Left ventricle myocardium superior (tissue), 1 donor: ENCODE measurements around the gene HSF2BP. TPM values are rescaled to one million over a fixed set of nuclear protein-coding genes. Genes with fewer than 3 reads are reported as not detected.
"Not testable (repeated sequence)": the region's sequence is repeated elsewhere in the genome, so short reads cannot be mapped to it uniquely, and the experiment has no call there.

Experiments used
- ATAC-seq: fragments of 200-7000 bp; cut with Tn5 transposase; one replicate; pipeline ENCODE4 v1.9.1; 2020; ENCODE audit warnings: mild to moderate bottlenecking, moderate library complexity
- DNase-seq: peaks from one replicate; pipeline ENCODE4 v3.0.0-alpha.2; 2020
- intact Hi-C: fragments of 100-400 bp; cut with micrococcal nuclease; formaldehyde crosslinking; loops from one replicate; pipeline ENCODE4 v1.11.0; 2022
- total RNA-seq: library from RNA; stranded (reverse); fragmentation: NEBNext Ultra II Directional; extraction: Animal tissue kit (Norgen Biotek cat#: 25700); gene quantifications from one replicate; pipeline ENCODE4 v1.2.1, GENCODE V29; 2021
- donor health status: DM: no; HTN: yes; CAD: no; lungs with severe emphysema.

The HSF2BP gene
- total RNA-seq, 1 donor from 2014 or later: not detected

DNA sequence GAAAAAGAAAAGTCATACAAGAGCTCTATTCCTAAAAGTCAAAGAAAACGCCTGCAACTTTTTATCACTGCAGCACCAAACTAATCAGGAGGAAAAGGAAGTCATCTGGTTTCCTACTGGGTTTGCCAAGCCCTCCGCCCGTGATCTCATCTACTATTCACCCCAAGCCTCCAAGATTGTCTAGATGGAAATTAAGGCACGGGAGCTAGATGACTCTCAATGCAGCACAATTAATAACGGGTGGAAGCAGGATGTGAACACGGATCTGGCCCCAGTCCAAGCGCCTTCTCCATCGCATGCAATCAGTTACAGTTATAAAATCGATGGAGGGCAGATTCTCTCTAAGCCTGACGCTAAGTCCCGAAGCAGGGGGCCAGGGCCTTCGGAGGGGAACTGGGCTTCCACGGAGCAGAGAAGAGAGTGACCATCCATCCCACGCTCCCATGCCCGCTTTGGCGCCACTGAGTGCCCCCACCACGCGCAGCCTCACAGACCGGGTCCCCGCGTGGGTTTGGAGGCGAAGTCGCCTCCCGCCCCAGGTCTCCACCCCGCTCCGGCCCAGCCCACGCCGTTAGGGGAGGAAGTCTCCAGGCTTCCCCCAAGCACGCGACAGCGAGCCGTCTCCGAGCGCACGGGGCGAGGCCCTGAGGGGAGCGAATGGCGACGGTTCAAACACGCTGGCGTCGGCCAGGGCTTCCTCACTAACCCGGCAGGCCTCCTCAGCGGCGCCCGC, 1.8 kb downstream of the HSF2BP start:
- intact Hi-C loops: no loop called here
- DNase-seq: peak; percentile 45
- no peak for ATAC-seq

DNA sequence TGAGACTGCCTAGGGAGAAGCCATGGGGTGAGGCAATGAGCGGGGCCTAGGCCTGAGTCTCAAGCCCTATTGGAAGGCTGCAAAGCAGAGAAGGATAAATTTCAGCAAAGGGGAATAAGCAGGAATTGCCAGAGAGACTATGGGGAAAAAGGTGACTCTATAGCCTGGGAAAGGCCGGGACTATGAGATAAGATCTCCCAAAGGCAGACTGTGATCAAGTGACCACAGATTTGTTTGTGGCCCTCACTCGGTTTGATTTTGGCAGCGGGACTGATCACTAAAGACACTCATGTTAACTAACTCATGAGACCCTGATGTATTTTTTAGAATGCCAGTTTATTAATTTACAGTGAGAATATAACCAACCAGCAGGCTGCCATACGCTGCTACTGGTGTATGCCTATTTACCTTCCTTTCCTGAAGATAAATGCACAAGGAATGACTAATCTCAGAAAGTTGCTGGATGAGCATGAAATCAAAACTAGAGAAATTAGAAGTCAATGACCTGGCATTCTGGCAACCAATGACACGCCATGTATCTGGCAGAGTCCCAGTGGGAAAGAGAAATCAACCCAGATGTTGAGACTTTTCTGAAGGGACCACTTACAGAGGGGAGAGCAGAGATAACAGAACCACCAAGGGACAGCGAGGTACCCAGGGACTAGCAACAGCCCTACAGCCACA, 4.3 kb downstream of the HSF2BP start:
- ATAC-seq (no peak), DNase-seq (no peak)
- intact Hi-C loops: no loop called here

DNA sequence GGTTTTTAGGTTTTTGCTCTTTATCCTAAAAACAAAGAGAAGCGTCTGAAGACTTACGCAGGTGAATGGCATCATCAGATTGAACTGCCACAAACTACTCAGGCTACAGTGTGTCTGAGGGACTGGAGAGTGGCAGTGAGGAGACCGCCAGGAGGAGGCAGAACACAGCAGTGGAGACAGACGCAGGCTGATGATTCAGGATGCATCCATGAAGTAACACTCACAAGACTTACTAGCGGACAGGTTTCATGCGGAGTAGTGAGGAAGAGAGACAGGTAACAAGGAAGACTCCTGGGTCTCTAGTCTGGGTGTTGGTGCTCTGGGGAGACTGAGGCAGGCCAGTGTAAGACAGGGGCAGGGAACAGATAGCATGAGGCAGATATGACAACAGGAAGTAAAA, 5.7 kb downstream of the HSF2BP start:
- DNase-seq: no peak
- intact Hi-C loops: no loop called here
- no peak for ATAC-seq

DNA sequence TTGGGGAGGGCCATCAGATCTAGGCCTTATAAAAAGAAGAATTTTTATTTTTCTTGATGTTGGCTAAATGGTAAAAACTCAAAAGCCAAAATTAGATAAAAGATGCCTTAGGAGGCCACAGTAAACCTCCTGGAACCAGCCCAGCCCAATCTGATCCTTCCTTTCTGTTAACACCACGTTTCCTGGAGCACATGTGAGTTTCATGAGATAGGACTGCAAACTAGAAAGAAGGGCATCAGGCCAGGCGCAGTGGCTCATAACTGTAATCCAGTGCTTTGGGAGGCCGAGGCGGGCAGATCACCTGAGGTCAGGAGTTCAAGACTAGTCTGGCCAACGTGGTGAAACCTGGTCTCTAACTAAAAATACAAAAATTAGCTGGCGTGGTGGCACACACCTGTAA, 6.7 kb downstream of the HSF2BP start:
- DNase-seq (no peak), ATAC-seq (no peak)
- intact Hi-C loops: no loop called here

DNA sequence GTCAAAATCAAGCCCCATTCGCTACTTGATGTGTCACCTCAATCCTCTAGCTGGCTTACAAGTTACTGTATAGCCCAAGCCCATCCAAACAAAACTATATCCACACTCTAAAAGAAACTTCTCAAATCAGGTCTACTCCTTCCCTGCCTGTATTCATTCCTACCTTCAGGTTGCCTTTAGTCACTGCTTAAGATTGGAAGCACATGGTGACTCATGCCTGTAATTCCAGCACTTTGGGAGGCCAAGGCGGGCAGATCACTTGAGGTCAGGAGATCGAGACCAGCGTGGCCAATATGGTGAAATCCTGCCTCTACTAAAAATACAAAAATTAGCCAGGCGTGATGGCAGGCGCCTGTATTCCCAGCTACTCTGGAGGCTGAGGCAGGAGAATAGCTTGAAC, 7.4 kb downstream of the HSF2BP start:
- ATAC-seq, DNase-seq, intact Hi-C loops: not testable (repeated sequence)

DNA sequence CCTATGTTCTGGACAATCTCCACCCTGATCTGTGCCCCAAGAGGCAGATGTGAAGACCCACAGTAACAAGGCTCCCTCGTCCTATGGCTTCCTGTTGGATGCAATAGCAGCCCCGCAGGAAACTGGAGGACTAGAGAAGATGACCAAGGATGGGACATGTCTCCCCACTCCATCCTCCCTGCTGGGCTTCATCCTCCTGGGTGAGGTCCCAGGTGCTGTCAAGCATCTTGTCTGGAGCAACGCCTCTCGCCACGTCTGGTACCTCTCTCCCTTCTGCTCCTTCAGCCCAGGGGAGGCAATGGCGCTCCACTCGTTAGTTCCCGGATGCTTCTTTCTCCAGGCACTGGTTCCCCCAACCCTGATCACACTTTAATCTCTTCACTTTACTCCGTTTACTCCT, 11.1 kb downstream of the HSF2BP start:
- DNase-seq (no peak), ATAC-seq (no peak)
- intact Hi-C loops: no loop called here

DNA sequence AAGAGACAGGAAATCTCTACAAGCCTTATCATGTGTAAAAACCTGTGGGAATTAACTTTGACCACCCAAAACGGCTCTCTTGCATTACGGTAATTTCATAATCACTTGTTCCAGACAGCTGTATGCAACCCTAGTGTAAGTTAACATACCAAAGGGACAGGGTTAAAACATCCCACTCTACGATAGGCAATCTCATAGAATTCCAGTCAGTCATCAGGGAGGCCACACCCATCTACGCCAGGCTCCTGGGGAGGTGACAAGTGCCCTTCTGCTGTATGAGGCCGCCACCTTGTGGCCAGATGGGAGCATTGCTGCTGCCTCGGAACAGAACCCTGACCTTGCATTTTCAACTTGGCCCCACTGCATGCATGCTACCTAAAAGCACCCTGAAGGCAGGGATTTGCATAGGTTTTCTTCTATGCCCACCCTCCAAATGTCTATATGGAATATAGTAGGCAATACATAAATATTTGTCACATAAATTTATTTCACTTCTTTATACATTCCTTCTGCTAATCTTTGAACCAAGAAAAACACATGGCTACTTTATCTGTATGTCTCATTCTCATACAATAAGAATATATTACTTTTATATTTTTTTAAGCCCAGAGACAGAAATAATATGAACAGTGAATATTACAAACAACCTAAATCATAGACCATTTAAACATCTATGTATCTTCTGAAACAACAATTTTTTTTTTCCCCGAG, 12.6 kb downstream of the HSF2BP start:
- ATAC-seq (peak; percentile 97), DNase-seq (peak; percentile 90)
- intact Hi-C loops: no loop called here

DNA sequence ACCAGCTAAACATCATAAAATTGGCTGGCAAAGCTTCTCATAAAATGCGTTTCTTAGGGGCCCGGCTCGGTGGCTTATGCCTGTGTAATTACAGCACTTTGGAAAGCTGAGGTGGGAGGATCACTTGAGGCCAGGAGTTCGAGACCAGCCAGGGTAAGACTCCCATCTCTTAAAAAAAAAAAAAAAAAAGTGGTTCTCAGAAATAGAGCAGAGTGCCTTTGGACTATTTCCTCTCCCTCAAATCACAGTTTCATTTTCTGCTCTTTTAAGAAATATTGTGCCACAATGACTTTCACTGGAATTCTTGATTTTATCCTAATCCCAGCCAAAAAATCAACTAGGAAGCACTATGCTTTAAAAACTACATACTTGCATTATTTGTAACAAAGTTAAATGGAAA, 13.3 kb downstream of the HSF2BP start:
- DNase-seq: no peak
- peak; percentile 10 for ATAC-seq
- intact Hi-C loops: no loop called here

DNA sequence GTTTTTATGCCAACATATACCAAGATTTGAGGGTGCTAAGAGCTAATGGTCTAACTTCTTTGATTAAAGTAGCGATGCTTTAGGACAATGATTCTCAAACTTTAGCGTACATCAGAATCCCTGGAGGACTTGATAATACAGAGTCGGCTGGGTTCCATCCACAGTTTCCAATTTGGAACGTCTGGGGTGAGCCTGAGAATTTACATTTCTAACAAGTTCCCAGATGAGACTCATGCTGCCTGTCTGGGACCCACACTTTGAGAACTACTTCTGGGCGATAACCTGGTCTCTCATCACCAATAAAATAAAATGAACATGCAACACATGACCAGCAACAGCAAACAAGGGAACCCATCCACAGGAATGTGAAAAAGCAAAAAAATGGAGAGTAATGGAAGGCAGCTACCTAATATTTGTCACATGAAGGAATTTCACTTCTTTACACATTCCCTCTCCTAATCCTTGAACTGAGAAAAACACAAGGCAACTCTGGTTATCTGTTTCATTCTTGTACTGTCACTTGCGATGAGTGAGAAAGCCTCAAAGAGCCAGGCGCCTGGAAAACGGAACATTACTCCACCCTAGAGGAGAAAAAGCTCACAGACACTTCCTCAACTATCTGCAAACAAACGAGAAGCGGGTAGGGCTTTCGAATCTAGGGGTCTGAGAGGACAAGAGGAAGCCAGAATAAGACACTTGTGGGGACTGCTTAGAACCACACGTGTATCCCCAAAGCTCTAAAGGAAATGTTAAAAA, 14.0 kb downstream of the HSF2BP start:
- ATAC-seq: peak; percentile 90
- intact Hi-C loops: no loop called here
- no peak for DNase-seq

DNA sequence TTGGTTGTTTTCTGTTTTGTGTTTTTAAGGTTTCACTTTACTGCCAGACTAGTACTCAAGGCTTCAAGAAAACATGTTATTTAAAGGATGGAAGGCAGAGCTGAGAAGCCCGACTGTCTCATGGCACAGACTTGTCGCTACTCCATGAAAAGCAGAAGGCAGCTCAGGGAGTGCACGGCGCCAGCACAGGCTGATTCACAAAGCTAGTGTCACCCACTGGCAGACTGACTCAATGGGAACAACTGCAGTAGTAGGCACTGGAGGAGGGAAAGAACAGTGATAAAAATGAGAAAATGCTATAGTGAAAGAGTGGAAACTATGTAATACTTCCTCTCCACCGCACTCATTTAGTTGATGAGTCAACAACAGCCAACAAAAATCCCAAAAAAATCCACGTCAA, 14.7 kb downstream of the HSF2BP start:
- intact Hi-C loops: loop anchor here (5.0 kb wide), 1 partner anchor 42 kb away; no protein-coding TSS in a partner anchor
- ATAC-seq: no peak

DNA sequence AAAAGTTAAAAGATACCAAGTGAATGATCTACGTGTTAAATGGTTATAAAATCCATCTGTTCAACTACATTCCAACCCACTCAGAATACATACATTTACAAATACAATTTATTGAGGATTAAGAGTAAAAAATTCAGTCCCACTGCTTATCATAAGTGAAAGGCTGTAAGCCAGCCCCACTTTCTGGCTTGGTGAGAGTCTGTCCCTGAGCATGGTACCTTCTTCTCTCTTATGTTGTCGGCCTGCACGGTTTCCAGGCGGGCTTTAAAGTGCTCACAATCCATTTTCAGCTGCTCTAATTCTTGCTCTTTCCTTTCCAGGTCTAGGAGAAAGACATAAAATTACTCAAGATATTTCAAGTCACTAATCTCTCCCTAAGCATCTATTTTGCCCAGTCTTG, 15.2 kb downstream of the HSF2BP start:
- ATAC-seq: no peak
- intact Hi-C loops: loop anchor here (5.0 kb wide), 1 partner anchor 42 kb away; no protein-coding TSS in a partner anchor
- DNase-seq: no peak

More for the DNA sequence above, 14.7 kb downstream of the HSF2BP start:
- no peak for DNase-seq

DNA sequence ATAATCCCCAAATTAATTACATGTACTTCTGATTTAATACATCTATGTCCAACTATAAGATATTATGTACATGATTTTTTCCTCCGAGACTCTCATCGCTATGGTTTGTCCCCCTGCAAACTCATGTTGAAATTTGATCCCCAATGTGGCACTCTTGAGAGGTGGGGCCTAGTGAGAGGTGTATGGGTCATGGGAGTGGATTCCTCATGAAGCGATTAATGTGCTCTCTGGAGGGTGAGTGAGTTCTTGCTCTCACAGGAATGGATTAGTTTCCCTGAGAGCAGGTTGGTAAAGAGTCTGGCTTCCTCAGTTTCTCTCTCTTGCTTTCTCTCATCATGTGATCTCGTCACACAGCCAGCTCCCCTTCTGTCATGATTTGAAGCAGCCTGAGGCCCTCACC, 16.1 kb downstream of the HSF2BP start:
- no peak for ATAC-seq
- intact Hi-C loops: loop anchor here (5.0 kb wide), 1 partner anchor 41 kb away; no protein-coding TSS in a partner anchor
- no peak for DNase-seq

DNA sequence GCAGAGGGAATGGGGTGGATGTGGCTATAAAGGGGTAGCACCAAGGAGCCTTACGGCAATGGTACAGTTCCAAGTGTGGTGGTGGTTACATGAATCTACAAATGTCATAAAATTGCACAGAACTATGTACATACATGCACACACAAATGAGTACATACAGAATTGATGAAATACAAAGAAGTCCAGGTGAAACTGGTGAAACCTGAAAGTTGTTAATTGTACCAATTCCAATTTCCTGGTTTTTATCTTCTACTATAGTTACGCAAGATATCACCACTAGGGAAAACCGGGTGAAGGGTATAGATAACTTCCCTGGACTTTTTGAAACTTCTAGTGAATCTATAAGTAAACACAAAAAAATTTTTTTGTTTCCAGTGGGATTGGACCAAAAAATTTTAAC, 18.9 kb downstream of the HSF2BP start:
- ATAC-seq (no peak), DNase-seq (no peak)
- intact Hi-C loops: loop anchor here (5.0 kb wide), 1 partner anchor 38 kb away; no protein-coding TSS in a partner anchor

DNA sequence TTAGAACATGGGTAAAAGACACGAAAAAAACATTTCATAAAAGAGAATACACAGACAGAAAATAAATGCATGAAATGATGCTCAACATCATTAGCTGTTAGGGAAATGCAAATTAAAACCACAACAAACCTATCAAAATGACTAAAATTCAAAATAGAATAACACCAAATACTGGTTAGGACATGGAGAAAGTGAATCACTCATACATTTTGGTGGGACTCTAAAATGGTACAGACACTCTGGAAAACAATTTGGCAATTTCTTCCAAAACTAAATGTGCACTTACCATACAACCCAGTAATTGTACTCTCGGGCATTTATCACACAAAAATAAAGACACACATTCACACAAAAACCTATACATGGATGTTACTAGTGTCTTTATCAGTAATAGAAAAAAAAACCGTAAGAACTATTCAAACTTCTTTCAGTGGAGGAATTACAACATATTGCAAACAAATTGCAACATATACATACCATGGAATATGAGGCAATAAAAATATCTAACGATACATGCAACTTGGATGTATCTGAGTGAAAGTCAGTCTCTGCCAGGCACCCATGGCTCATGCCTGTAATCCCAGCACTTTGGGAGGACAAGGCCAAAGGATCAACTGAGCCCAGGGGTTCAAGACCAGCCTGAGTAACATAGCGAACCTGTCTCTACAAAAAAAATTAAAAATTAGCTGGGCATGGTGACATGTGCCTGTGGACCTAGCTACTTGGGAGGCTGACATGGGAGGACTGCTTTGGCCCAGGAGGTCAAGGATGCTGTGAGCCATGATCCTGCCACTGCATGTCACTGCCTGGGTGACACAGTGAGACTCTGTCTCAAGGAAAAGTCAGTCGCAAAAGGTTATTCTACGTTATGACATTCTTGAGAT, 19.6 kb downstream of the HSF2BP start:
- intact Hi-C loops: loop anchor here (5.0 kb wide), 1 partner anchor 37 kb away; no protein-coding TSS in a partner anchor
- ATAC-seq: no peak

DNA sequence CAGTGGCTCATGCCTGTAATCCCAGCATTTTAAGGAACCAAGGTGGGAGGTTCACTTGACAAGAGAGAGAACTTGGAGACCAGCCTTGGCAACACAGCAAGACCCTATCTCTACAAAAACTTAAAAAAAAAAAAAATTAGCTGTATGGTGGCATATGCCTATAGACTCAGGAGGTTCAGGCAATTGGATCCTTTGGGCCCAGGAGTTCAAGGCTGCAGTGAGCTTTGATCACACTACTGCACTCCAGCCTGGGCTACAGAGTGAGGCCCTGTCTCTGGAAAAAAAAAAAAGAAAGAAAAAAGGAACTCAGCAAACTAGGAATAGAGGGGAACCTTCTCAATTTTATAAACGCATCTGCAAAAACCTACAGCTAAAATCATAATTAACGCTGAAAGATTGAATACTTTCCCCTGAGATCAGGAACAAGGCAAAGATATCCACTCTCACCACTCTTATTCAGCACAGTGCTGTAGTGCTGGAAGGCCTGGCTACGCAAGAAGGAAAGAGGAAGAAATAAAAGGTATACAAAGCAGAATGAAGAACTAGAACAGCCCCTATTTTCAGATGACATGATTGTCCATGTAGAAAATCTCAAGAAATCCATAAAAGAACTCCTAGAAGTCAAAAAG, 21.6 kb downstream of the HSF2BP start:
- no peak for ATAC-seq
- intact Hi-C loops: no loop called here
- DNase-seq: no peak

More for the DNA sequence above, 19.6 kb downstream of the HSF2BP start:
- no peak for DNase-seq

DNA sequence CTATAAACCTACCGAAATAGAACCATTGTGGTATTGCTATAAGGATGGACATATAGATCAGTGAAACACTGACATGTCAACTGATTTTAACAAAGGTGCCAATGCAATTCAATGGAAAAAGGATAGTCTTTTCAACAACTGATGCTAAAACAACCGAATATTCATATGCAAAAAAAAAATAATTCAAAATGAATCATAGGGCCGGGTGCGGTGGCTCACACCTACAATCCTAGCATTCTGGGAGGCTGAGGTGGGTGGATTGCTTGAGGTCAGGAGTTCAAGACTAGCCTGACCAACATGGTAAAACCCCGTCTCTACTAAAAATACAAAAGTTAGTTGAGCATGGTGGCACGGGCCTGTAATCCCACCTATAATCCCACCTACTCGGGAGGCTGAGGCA, 23.9 kb downstream of the HSF2BP start:
- ATAC-seq: no peak
- intact Hi-C loops: no loop called here
- DNase-seq: no peak

DNA sequence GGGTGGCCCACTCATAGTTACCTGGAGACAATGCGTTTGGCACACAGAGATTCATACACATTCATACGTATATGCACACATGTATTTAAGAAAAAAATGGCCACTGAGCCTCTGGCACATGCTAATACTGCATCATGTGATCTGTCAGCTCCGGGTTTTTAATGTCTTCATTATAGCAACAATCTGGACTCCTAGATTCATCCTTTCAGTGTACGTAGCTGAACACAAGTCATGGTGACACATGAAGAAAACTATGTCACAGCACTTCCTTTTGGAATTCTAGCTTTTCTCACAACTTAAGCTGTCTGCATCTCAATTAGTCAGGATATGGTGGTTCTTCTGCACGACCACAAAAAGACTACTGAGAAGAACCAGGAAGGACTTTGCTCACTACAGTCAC, 24.7 kb downstream of the HSF2BP start:
- DNase-seq (no peak), ATAC-seq (no peak)
- intact Hi-C loops: no loop called here

DNA sequence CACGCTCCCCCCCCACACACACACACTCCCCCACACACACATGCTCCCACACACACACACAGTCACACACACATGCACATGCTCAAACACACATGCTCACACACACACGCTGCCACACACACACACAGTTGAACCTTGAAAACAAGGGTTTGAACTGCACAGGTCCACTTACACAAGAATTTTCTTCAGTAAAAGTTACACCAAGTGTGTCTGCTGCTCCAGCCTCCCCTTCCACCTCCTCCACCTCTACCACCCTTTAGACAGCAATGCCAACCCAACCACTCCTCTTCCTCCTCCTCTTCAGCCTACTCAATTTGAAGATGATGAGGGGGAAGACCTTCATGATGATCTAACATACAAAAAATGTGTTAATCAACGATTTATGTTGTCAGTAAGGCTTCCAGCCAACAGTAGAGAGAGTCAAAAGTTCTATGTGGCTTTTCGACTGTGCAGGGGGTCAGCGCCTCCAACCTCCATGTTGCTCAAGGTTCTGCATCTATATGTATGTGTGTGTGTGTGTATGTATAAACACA, 26.8 kb downstream of the HSF2BP start:
- intact Hi-C loops: no loop called here
- ATAC-seq (no peak), DNase-seq (no peak)
